T-helper 2 cell treated with Interferon-gamma antibody and Interleukin-4, amounts not matched to agents 5 μg/mL and 100 μg/mL, for 36 hours (primary cell): Measurements from ENCODE around the gene PTCHD1.

ENCODE experiments used
- DNase-seq: peaks from one replicate; pipeline ENCODE4 v3.0.0; 2021; ENCODE audit warnings: low spot score
- H3K27ac Mint-ChIP-seq: one replicate; pipeline ENCODE4 v1.8.0; 2021; ENCODE audit warnings: mild to moderate bottlenecking, mixed read lengths
- H3K27me3 Mint-ChIP-seq: one replicate; pipeline ENCODE4 v1.8.0; 2021; ENCODE audit warnings: low read depth, mixed read lengths
- H3K36me3 Mint-ChIP-seq: one replicate; pipeline ENCODE4 v1.8.0; 2021; ENCODE audit warnings: low read depth, mixed read lengths
- H3K4me1 Mint-ChIP-seq: one replicate; pipeline ENCODE4 v1.8.0; 2021; ENCODE audit warnings: low read depth, mixed read lengths
- H3K4me3 Mint-ChIP-seq: one replicate; pipeline ENCODE4 v1.8.0; 2022; ENCODE audit warnings: mild to moderate bottlenecking, moderate library complexity, mixed read lengths
- H3K9me3 Mint-ChIP-seq: one replicate; pipeline ENCODE4 v1.8.0; 2021; ENCODE audit warnings: mixed read lengths

The PTCHD1 gene

GRCh38 chrX:23394421-23394820 is 59.8 kb downstream of the PTCHD1 start:
- Mint-ChIP-seq H3K9me3 (no peaks in the 10 kb centered on the region), H3K36me3 (no peaks in the 10 kb centered on the region), H3K4me3 (no peak overlapping the region), H3K27ac (no peak overlapping the region), H3K27me3 (no peaks in the 10 kb centered on the region), H3K4me1 (no peaks in the 10 kb centered on the region)
- DNase-seq, result no peak

GRCh38 chrX:23396263-23396662 is 61.6 kb downstream of the PTCHD1 start:
- Mint-ChIP-seq H3K4me3 (no peak overlapping the region), H3K27me3 (no peaks in the 10 kb centered on the region), H3K27ac (no peak overlapping the region), H3K4me1 (no peaks in the 10 kb centered on the region), H3K36me3 (no peaks in the 10 kb centered on the region), H3K9me3 (no peaks in the 10 kb centered on the region)
- no peak for DNase-seq

GRCh38 chrX:23398570-23398969 is 63.9 kb downstream of the PTCHD1 start:
- no peak overlapping the region for H3K27ac Mint-ChIP-seq
- H3K4me3 Mint-ChIP-seq, result no peak overlapping the region
- H3K4me1 Mint-ChIP-seq, result no peaks in the 10 kb centered on the region
- DNase-seq, result no peak
- no peaks in the 10 kb centered on the region for H3K36me3 Mint-ChIP-seq
- H3K9me3 Mint-ChIP-seq, result no peaks in the 10 kb centered on the region
- no peaks in the 10 kb centered on the region for H3K27me3 Mint-ChIP-seq

- Mint-ChIP-seq H3K27ac (no peak overlapping the region), H3K27me3 (no peaks in the 10 kb centered on the region), H3K4me1 (no peaks in the 10 kb centered on the region), H3K36me3 (no peaks in the 10 kb centered on the region), H3K4me3 (no peak overlapping the region), H3K9me3 (no peaks in the 10 kb centered on the region)
- no peak for DNase-seq
Observed at GRCh38 chrX:23403849-23404248, 69.2 kb downstream of the PTCHD1 start.

- no peak overlapping the region for H3K4me3 Mint-ChIP-seq
- no peaks in the 10 kb centered on the region for H3K4me1 Mint-ChIP-seq
- H3K9me3 Mint-ChIP-seq, result peaks cover 18% of the 10 kb centered on the region
- no peak for DNase-seq
- no peaks in the 10 kb centered on the region for H3K27me3 Mint-ChIP-seq
- H3K36me3 Mint-ChIP-seq, result no peaks in the 10 kb centered on the region
- no peak overlapping the region for H3K27ac Mint-ChIP-seq
Observed at GRCh38 chrX:23422912-23423311, 88.3 kb downstream of the PTCHD1 start.

- Mint-ChIP-seq H3K4me3 (no peak overlapping the region), H3K36me3 (no peaks in the 10 kb centered on the region), H3K9me3 (peaks cover 7% of the 10 kb centered on the region), H3K27me3 (no peaks in the 10 kb centered on the region), H3K27ac (no peak overlapping the region), H3K4me1 (no peaks in the 10 kb centered on the region)
- DNase-seq, result no peak
Observed at GRCh38 chrX:23434356-23434884, 99.8 kb downstream of the PTCHD1 start.

GRCh38 chrX:23435108-23435507 is 100.5 kb downstream of the PTCHD1 start:
- no peak overlapping the region for H3K4me3 Mint-ChIP-seq

GRCh38 chrX:23435575-23435974 is 100.9 kb downstream of the PTCHD1 start:
- no peaks in the 10 kb centered on the region for H3K4me1 Mint-ChIP-seq
- H3K4me3 Mint-ChIP-seq, result no peak overlapping the region
- no peaks in the 10 kb centered on the region for H3K36me3 Mint-ChIP-seq
- H3K9me3 Mint-ChIP-seq, result no peaks in the 10 kb centered on the region
- no peaks in the 10 kb centered on the region for H3K27me3 Mint-ChIP-seq
- no peak for DNase-seq
- no peak overlapping the region for H3K27ac Mint-ChIP-seq

More at GRCh38 chrX:23435108-23435507, 100.5 kb downstream of the PTCHD1 start:
- Mint-ChIP-seq H3K4me1 (no peaks in the 10 kb centered on the region), H3K27me3 (no peaks in the 10 kb centered on the region), H3K36me3 (no peaks in the 10 kb centered on the region), H3K27ac (no peak overlapping the region), H3K9me3 (peaks cover under 1% of the 10 kb centered on the region)
- DNase-seq, result no peak

- H3K27me3 Mint-ChIP-seq, result no peaks in the 10 kb centered on the region
- no peak overlapping the region for H3K4me3 Mint-ChIP-seq
- H3K4me1 Mint-ChIP-seq, result no peaks in the 10 kb centered on the region
- no peak overlapping the region for H3K27ac Mint-ChIP-seq
- H3K9me3 Mint-ChIP-seq, result no peaks in the 10 kb centered on the region
- H3K36me3 Mint-ChIP-seq, result no peaks in the 10 kb centered on the region
- no peak for DNase-seq
Observed at GRCh38 chrX:23436875-23437274, 102.2 kb downstream of the PTCHD1 start.

- Mint-ChIP-seq H3K4me1 (no peaks in the 10 kb centered on the region), H3K36me3 (no peaks in the 10 kb centered on the region), H3K27me3 (no peaks in the 10 kb centered on the region), H3K4me3 (no peak overlapping the region), H3K27ac (no peak overlapping the region), H3K9me3 (no peaks in the 10 kb centered on the region)
- DNase-seq, result no peak
Observed at GRCh38 chrX:23451266-23451665, 116.6 kb downstream of the PTCHD1 start.
